CD4-positive, alpha-beta T cell treated with Interleukin-4 for 4 hours (primary cell): ENCODE results near the gene CYP19A1.
"Not testable (repeated sequence)": the region's sequence is repeated elsewhere in the genome, so short reads cannot be mapped to it uniquely, and the experiment has no call there.

Source experiments
- DNase-seq: peaks from one replicate; pipeline ENCODE4 v3.0.0-alpha.2; 2020

CYP19A1 gene

DNA sequence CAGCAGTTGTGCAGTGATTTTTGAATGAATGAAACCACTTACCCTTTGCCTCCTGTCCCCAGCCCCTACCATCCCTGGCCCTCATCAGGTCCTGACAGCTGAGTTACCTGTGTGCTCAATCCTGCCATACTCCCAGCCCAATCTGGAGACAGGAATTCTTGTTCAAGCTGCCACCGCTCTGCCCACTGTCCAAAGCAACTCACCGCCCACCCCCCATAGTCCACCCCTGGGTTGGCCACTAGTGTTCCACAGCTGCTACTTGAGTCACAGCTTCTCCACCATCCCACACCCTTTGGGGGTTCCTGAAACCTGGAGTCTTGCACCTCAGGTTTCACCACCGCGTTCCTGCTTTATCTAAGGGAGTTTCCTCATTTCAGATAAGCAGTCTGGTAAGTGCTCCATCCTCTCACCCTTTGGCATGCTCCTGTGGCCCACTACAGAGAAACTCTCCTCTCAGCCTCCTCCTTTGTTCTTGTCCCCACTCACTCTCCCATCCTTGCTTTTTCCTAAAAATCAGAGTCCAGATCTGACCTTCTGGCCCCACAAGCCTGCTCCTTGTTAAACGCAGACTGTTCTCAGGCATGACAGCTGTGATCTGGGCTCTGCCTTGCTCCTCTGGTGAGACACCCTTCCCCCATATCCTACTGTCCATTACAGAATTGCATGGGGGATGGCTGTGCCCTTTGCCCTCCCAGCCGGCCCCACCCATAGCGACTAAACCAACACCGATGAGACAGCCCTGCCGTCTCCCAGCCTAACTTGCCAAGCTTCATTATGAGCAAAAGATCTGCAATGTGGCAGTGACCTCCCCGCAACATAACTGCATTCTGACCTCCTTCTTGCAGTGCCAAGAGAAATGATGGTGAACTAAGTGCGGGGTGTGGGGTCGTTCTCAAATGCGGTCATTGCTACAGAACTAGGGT lies 50.0 kb downstream of the CYP19A1 start:
- DNase-seq = no peak

DNA sequence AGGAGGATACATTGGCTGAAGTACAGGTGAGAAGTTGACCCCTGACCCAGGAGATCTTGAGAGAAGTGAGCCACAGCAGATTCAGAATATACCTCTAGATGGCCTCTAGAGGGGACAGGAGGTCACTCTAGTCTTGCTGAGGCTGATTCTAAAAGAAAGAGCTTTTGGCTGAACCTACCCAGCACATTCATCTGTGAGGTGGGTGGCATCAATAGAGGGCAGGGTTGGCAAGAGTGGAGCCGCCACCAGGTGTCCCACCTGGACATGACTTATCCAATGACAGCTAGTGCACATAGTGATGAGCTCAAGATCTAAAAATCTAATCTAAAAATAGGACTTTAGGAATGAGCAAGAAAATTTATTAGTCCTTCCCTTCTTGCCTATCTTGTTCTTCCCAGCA lies 51.6 kb downstream of the CYP19A1 start:
- no peak for DNase-seq

DNA sequence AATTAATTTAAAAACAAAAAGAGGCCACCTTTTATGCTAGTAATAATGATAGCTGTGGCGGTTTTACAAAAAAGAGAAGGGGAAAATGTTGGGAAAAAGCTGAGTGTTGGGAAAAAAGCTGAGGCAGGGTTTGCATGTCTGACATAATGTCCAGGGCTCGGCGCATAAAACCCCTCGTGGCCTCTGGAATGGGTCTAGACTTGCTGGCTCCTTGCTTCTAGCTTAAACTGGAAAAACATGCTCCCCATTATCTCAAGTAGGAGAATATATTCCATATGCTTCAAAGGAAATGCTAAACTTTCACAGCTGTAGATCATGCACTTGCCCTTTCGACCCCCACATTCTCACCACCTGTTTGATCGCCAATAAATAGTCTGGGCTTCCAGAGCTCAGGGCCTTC lies 53.0 kb downstream of the CYP19A1 start:
- DNase-seq = no peak

DNA sequence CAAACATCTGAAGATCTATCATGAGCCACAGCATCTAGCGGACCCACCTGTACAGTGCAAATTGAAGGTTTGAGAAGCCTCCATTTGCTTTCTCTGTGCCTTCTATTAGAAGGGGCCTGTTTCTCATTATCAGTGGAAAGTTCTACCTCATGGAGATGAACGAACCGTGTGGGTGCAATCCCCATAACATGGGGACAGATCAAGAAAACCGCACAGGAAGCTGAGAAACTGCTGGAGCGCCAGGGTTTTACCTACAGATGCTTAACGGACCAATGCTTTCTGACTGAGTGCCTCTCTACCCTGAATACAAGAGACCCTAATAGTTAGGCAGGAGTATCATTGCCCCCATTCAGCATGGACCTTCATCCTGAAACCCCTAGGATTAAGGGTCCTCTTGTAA lies 53.5 kb downstream of the CYP19A1 start:
- no peak for DNase-seq

DNA sequence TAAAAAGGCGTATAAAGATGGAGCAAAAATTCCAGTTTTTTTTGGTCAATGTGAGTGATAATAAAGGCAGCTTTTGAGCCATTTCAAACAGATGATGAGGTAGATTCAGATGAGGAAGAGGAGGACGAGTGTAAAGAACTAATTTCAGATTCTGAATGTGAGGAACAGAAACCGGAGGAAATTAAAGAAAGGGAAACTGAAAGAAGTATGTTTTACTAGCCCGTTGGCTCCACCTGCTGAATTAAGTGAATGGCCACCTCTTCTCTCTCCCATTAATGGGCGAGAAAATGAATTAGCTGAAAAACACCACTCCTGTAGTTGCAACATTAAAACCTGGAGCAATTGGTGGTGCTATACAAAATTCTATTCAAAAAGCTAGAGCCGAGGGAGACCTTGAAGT lies 55.4 kb downstream of the CYP19A1 start:
- no peak for DNase-seq

DNA sequence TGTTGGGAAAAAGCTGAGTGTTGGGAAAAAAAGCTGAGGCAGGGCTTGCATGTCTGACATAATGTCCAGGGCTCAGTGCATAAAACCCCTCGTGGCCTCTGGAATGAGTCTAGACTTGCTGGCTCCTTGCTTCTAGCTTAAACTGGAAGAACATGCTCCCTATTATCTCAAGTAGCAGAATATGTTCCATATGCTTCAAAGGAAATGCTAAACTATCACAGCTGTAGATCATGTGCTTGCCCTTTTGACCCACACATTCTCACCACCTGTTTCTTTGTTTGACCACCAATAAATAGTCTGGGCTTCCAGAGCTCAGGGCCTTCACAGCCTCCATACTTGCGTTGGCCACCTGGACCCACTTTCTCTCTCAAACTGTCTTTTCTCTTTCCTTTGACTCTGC lies 56.2 kb downstream of the CYP19A1 start:
- not testable (repeated sequence) for DNase-seq

DNA sequence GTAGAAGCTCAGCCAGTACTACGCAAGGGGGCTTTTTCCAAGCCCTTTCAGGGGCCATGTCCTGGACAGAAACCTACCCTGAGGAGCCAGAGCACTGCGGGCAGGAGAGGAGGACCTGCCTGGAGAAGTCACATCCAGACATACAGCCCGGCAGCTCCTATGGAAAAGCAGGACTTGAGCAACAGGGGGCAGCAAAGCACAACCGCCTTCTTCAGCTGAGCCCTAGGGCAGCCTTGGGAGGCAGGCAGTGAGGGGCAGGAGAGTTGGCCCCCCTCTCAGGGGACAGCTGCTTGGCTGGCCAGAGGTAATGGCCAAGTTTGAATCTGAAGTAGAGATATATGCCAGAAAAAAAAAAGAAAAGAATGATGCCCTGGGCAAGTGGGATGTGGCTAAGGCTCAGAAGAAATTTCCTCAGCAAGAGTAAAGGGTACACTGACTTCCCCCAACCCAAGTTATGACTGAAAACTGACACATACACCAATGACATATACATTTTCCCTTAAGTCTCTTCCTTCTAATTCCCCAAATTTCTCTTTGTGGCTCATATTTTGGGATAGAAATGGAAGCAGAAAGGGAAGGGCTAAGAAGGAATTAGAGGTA lies 56.9 kb downstream of the CYP19A1 start:
- no peak for DNase-seq

DNA sequence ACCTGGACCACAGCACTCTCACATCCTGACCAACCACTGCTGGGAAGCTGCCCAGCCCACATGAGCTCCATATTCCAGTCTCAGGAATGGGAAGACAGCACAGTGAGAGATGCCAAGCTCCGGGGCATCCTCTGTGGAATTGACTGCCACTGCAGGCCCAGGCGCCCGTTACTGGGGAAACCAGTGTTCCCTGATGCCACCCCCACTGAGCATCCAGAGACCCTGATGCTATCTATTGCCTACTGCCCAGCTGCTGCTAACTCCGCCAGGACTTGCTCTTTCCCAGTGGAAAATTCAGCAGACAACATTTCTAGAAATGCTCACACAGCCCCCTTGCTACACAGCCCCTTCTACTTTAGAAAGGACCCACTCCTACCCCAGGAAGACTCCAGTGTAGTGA lies 57.6 kb downstream of the CYP19A1 start:
- DNase-seq = no peak

DNA sequence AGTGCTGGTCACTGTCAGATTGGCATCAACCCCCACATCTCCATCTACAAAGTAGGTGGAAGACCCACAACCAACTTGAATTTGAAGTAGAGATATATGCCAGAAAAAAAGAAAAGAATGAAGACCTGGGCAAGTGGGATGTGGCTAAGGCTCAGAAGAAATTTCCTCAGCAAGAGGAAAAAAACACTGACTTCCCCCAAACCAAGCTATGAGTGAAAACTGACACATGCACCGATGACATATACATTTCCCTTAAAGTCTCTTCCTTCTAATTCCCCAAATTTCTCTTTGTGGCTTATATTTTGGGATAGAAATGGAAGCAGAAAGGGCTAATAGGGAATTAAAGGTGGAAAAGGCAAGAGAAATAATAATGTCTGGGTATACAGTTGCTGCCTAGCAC lies 59.0 kb downstream of the CYP19A1 start:
- no peak for DNase-seq

DNA sequence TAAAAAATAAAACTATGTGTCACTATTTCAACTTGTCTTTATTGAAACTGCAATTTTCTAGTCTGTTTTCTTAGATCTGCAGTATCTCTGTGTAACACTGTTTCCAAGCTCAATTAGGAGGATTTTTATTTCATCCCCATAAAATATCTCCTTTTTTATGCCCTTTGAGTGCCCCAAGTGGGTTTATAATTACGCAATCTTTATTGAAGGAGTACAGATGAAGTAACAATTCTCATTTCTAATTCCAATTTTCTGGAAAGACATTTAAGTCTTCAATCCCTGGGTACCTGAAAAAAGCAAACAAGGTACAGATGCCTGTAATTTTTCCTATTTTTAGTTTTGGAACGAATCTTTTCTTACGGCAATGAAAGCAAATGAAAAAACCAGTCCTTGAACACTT lies 61.3 kb downstream of the CYP19A1 start:
- no peak for DNase-seq

DNA sequence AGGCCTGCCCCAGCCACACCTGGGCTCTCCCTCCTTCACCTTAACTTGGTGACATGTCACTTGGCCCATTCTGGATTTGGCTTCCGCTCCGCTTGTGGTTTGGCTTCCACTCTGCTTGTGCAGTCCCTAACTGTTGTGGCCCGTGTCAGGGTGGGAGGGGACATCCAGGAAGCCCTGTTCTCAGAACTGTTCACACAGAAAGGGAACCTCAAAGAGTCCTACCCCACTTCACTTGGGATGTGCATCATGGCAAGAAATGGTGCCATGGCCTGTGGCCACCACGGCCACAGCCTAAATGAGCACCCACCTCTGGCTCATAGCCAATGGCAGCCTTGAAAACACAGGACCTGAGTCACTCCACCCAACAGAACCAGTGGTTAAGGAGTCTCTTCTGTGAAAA lies 63.4 kb downstream of the CYP19A1 start:
- no peak for DNase-seq

DNA sequence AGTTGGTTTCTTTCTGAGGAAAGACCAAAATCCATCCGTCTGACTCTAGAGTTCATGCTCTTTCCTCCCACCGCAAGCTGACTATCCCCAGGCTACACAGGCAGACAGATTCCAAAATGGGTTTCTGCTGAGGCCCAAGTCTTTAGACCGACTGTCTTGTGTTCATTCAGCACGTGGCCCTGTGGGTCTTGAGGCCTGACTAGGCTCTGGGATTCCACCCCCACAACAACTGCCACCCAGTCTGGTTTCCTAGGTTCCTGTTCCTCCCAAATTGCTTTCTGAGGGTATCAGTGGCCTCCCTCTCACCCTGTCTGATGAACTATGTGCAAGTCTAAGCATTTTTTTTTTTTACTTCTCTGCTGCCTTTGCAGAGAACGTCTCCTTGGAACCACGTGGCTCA lies 67.7 kb downstream of the CYP19A1 start:
- DNase-seq = no peak

DNA sequence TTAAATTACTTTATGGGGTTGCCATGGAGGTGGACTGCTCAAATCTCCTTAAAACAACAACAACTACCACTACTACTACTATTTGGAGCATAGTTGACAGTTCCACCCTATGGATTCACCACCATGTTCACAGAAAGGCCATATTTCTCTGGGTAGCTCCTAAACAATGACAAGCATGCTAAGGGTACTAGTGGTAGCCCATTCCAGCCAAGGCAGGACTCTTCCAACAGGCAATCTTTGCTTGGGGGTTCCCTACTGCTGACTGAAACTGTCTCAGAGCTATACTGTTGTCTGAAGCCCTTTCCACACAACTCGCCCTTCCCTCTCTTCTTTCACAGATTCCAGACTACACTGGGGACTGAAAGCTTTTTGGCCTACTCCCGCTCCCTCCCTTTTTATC lies 68.9 kb downstream of the CYP19A1 start:
- no peak for DNase-seq

DNA sequence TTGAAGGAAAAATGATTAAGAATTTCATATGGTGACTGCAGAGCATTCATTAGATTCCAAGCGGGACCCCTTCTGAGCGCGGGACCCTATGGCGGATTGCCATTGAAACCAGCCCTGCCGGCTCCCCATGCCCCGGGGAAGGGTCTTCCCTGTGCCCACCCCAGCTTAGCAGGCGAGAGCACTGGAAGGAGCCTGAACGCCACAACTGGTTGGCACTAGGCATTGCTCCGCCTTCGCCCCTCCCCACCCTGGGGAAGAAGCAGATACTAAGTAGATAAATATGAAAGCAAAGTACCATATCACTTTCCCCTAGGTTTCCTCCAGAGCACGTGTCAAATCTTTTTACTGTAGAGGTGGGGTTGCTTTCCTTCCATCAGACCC lies 70.7 kb downstream of the CYP19A1 start:
- no peak for DNase-seq

DNA sequence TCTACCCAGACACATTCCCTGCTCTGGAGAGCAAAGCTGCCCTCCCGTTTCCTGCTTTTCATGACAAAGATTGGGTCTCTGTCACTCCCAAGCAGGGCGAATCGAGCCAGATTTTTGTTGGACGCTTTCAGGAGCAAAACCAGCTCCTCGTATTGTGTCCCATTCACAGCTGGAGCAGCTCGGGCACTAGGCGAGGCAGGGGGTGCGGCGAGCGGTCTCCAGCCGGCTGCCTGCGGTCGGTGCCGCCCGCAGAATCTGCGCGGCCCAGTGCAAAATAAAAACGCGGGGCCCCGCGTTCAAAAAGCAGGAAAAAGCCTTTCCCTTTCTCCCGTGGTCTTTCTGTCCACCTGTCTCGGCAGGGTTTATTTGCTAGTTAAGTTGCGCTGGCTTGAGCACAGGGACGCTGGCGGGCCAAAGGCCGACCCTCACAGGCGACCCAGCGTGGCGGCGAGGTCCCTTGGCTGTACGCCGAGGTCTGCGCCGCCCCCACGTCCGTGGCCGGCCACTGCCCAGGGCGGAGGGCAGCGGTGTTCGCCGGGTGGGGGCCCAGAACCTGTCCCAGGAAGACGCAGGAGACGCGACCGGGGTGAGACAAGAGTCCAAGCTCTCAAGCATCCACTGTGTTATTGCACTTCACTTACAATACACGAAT lies 71.2 kb downstream of the CYP19A1 start:
- no peak for DNase-seq

DNA sequence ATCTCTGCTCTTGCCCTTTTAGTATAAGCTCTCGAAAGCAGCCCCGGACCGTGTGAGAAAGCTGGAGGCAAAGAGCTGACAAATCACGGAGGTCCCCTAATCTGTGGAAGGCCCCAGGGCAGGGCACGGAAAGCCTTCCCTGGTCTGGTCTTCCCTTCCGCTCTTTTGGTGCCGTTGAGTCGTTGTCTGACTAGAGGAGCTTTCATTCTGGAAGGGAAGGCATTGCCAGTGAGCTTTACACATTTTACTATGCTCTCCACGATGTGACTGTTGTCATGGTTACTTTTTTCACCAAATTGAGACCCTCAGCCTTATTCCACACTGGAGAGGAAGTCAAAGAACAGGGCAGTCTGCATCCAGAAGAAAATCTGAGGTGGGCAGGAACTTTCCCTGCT lies 71.7 kb downstream of the CYP19A1 start:
- DNase-seq = no peak

DNA sequence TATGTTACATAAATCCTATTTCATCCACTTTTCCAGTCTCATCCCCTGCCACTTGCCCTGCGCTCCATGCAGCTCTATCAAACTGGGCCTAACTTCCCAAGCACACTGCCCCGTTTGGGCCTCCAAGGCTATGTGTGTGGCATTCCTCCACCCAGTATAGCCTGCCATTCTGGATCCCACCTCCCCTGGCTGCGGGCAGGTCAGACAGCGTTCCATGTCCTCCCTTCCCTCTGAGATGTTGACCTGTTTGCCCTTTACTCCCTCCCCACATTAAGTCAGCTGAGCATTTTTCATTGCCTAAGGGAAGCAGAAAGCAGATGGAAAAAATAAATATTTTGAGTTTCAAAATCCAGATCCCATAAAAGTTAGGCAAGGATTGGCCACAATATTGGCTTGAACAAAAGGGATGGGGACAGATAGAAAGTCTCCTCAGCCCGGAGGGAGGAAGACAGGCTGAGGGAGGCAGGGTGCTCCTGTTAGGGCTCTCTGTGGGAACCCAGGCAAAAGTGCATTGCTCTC lies 73.3 kb downstream of the CYP19A1 start:
- DNase-seq = no peak

DNA sequence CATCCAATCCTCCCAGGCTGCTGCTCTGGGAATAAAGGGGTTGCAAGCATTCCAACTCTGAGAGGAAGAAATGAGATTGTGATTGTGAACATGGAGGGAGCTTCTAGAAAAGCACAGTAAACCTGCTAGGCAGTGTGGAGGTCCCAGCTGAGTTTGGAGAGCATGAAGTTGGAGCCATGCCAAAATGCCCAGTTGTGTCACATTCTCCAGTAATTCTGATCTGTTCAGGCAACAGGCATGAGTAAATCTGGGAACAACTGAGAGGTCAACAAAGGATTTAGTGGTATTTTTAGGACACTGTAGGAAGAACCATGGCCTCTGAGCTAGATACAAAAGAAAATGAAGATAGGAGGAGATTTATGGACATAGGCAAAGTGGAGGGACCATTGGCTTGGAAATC lies 74.7 kb downstream of the CYP19A1 start:
- no peak for DNase-seq

DNA sequence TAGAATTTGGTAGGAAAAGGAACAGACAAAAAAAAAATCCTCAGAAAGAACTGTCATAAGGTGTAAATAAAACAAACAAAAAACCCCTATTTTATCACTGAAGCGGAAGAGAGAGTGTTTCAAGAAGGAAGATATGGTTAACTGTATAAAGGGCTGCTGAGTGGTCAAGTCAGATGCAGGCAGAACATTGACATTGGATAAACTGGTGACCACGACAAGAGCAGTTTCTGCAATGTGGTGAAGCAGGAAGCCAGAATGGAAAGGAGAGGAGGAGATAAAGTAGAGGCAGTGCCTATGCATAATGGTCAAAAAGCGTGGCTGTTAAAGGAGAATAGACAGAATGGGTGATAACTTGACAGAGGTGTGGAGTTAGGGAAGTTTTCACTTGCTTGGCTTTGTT lies 75.3 kb downstream of the CYP19A1 start:
- DNase-seq = no peak

DNA sequence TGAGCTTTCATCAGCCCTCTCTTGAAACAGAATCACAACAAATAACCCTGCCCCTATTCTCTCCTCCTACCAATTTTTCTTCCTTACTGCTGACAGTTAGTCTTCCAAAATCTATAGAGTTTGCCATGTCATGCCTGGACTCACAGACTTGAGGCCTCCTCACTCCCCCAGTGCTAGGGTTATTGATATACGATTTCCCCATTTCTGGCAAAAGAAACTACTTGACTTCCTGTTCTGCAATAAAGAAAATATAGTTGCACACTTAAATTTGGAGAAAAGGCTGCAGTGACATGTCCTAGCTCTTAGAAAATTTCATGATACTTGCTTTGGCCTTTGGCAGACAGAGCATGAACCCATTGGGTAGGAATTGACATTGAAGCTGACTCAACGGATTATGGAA lies 75.9 kb downstream of the CYP19A1 start:
- no peak for DNase-seq

DNA sequence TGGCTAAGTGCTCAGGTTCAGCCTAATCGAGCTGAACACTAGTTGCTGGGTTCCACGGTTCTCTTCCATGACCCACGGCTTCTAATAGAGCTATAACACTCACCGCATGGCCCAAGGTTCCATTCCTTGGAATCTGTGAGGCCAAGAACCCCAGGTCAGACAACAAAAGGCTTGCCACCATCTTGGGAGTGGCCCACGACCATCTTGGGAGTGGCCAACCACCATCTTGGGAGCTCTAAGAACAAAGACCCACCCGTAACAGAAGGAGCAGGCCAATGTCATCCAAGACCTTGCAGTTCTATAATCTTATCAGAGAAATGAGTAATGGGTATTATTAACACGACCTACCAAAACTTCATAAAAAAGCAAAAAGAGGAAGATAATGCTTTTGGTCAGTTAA lies 77.3 kb downstream of the CYP19A1 start:
- not testable (repeated sequence) for DNase-seq

DNA sequence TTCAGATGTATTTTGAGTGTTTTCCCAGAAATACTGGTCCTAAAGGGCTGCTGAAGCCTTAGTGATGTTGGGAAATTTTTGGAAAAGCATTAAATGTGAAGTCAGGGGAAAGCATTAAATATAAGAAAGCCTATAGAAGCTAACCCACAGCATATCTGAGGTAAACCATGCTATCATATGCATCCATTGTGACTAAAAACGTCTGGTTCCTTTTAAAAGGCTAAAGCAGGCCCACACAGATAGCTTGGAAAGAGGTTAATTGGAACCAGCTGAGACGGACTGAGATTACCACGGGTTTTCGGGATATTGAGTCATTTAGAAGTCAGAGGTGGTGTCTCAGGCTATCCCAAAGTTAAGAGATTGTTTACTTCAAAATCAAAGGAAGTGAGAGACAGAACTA lies 78.2 kb downstream of the CYP19A1 start:
- DNase-seq = no peak

DNA sequence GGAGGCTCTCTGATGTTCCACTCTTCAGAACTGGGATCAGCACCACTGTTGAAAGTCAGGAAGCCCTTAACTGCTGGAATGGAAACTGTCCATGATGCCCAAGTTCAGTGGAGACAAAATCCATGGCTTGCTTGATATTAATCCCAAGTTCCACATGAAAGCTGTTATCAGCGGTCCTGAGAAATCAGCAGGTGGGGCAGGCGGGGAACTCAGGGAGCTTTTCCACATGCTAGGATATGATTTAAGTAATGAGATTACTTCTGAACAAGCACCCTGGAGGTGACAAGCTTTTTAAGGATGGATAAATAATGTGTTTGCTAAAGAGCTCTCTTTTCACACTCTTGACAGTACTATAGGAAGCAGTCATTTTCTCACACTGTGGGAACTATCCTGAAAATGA lies 82.9 kb downstream of the CYP19A1 start:
- no peak for DNase-seq

DNA sequence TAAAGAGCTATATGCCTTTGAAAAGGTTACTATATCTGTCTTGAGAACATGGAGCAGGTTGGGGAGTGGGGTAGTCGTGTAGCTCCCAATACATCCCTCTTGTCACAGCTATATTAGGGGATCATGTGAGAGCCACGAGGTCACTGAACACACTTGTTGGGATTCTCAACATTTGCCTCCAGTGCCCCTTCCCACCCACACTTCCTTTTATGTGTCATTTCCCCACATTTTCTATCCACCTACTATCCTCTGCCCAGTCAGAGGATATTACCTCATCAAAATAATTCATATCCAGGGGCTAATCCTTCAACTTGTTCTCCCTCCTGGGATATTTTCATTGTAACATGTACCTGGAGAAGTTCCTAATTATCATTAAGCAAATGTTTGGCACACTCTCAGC lies 85.0 kb downstream of the CYP19A1 start:
- no peak for DNase-seq
